Chondrocyte (in vitro differentiated cells): ENCODE measurements around the gene PIK3R6. TPM values are rescaled to one million over a fixed set of nuclear protein-coding genes. Genes with fewer than 3 reads are reported as not detected.
"Not testable (repeated sequence)": the region's sequence is repeated elsewhere in the genome, so short reads cannot be mapped to it uniquely, and the experiment has no call there.

Experiments used
- DNase-seq: peaks from one replicate; pipeline ENCODE4 v3.0.0; 2021; ENCODE audit warnings: mixed read lengths, low spot score
- H3K27ac Mint-ChIP-seq: one replicate; pipeline ENCODE4 v1.8.0; 2021; ENCODE audit warnings: mild to moderate bottlenecking, moderate library complexity, mixed read lengths; ENCODE audit not compliant: unreplicated experiment
- H3K27me3 Mint-ChIP-seq: 2 replicates; pipeline ENCODE4 v1.8.0; 2021; ENCODE audit warnings: low read depth, mixed read lengths
- H3K36me3 Mint-ChIP-seq: 2 replicates; pipeline ENCODE4 v1.8.0; 2021; ENCODE audit warnings: low read depth, mixed read lengths
- H3K4me1 Mint-ChIP-seq: 2 replicates; pipeline ENCODE4 v1.8.0; 2021; ENCODE audit warnings: low read depth, mild to moderate bottlenecking, mixed read lengths
- H3K4me3 Mint-ChIP-seq: one replicate; pipeline ENCODE4 v1.8.0; 2021; ENCODE audit warnings: mild to moderate bottlenecking, moderate library complexity, mixed read lengths; ENCODE audit not compliant: unreplicated experiment
- H3K9me3 Mint-ChIP-seq: 2 replicates; pipeline ENCODE4 v1.8.0; 2021; ENCODE audit warnings: low read depth, mixed read lengths
- total RNA-seq: library from RNA; stranded (reverse); gene quantifications from 3 replicates; pipeline ENCODE4 v1.2.1, GENCODE V29; 2021
- TF ChIP-seq, protein P1 (sequence below): fragments of 200-600 bp; sonication (generic); IDR thresholded peaks from 2 replicates; pipeline ENCODE4 v1.5.0; 2021; ENCODE audit warnings: antibody characterized with exemption, mild to moderate bottlenecking, moderate library complexity

Gene PIK3R6
- total RNA-seq, 1 donor from 2014 or later = not detected

DNA sequence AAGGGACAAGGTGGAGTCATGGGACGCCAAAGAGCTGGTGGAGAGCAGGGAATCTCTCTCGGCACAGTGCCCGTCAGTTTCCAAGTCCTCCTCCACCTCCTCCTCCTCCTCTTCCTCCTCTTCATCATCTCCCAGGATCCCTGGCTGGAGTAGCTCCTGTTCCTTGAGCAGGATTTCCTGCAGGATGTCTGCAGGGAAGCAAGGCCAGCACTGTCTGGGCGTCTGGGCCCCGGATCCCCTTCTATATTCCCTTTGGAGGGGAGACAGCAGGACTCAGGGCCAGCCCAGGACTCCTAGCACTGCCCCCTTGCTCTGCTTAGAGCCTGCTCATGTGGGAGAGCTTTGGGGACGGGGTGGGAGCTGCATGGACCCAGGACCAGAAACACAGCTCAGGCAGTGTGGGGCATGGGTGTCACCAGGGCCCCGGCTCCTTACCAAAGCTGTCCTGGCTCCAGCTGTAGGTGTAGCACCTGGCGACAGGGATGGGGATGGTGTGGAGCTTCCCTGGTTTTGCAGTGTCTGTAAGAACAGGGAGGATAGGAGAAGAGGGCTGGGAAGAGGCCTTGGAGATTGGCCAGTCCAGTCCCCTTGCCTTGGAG, 21.3 kb upstream of the PIK3R6 start:
- Mint-ChIP-seq H3K36me3 (no peaks in the 10 kb centered on the region), H3K9me3 (no peaks in the 10 kb centered on the region), H3K4me3 (no peak overlapping the region), H3K4me1 (no peaks in the 10 kb centered on the region), H3K27ac (no peak overlapping the region), H3K27me3 (no peaks in the 10 kb centered on the region)
- DNase-seq = no peak
- TF ChIP-seq, protein P1, sequence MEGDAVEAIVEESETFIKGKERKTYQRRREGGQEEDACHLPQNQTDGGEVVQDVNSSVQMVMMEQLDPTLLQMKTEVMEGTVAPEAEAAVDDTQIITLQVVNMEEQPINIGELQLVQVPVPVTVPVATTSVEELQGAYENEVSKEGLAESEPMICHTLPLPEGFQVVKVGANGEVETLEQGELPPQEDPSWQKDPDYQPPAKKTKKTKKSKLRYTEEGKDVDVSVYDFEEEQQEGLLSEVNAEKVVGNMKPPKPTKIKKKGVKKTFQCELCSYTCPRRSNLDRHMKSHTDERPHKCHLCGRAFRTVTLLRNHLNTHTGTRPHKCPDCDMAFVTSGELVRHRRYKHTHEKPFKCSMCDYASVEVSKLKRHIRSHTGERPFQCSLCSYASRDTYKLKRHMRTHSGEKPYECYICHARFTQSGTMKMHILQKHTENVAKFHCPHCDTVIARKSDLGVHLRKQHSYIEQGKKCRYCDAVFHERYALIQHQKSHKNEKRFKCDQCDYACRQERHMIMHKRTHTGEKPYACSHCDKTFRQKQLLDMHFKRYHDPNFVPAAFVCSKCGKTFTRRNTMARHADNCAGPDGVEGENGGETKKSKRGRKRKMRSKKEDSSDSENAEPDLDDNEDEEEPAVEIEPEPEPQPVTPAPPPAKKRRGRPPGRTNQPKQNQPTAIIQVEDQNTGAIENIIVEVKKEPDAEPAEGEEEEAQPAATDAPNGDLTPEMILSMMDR = no peak

DNA sequence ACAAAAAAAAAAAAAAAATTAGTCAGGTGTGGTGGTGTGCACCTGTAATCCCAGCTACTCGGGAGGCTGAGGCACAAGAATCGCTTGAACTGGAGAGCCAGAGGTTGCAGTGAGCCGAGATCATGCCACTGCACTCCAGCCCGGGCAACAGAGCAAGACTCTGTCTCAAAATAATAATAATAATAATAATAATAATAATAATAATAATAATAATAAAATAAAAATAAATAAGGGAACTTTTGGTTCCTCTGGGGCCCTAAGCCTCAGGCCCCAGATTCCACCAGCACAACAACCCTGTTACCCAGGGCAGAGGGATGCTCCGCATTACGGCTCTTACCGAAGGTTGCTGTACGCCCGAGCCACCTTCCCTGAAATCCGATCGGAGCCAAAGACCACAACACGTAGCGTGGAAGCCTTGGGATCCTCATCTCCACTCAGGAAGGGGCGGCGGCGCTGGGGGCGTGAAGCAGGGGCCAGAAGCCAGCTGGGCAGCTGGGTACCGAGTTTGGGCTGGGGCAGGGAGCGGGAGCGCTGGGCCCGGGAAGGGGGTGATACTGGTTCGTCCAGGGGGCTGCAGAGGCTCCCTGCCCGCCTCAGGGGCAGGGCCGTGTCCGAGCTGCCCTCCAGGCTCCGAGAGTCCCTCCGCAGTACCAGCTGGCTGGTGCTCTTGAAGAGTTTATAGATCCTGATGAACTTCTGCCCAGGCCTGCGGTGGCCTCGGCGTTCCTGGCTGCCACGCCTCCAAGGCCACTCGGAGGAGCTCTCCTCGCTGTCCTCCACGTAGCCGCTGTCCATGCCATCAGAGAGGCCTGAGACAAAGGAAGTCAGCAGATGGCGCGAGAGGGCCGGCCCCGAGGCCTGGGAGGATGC, 20.6 kb upstream of the PIK3R6 start:
- Mint-ChIP-seq H3K4me1 (no peaks in the 10 kb centered on the region), H3K36me3 (no peaks in the 10 kb centered on the region), H3K9me3 (no peaks in the 10 kb centered on the region), H3K27me3 (no peaks in the 10 kb centered on the region), H3K27ac (no peak overlapping the region), H3K4me3 (peak overlapping the region; percentile 12)
- no peak for DNase-seq
- TF ChIP-seq, protein P1 = peak; percentile 72

DNA sequence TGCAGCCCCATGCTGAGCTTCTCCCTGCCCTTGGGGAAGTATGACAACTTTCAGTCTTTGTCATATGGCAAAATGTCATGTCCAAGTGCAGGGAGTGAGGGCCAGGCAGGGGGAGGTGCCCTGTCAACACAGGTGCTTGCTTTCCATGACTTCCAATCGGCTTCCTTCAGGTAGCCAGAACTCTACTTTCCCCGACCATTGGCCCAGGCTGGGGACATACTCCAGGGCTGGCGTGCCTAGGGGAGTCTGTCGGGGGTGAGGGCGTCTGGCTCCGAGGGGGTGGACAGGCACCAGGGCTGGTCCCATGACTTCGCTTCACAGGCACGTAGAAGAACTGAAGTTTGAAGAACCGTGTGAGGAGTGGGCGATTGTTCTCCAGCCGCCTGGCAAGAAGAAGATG, 19.8 kb upstream of the PIK3R6 start:
- Mint-ChIP-seq H3K9me3 (no peaks in the 10 kb centered on the region), H3K4me3 (no peak overlapping the region), H3K4me1 (no peaks in the 10 kb centered on the region), H3K27me3 (no peaks in the 10 kb centered on the region), H3K27ac (no peak overlapping the region), H3K36me3 (no peaks in the 10 kb centered on the region)
- no peak for DNase-seq
- TF ChIP-seq, protein P1 = no peak

DNA sequence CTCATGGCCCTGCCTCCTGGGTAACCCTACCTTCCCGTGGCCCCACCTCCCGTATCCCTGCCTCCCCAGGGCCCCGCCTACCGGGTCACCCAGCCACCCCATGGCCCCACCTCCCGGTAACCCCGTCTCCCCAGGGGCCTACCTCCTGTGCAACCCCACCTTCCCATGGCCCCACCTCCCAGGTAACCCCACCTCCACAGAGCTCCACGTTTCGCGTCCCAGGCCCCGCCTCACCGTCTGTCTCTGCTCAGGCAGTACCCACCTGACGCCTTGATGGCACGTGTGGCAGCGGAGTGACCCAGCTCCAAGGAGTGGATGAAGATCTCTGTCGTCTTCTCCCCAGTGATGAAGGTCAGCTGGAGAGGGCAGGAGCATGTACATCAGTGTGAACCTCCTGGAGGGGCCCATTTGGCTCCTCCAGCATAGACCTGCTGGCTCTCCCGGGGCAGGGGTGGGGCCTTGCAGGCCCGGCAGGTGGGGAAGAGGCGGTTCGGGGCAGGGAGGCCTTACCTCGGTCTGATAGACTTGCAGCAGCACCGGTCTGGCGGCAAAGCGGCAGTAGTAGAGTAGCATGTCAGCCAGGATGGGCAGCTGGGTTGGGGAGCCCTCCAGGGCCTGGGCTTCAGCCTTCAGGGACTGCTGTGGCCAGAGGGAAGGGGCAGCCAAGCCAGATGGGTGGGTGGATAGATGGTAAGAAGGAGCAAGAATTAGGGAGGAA, 18.7 kb upstream of the PIK3R6 start:
- TF ChIP-seq, protein P1 = no peak
- no peaks in the 10 kb centered on the region for H3K36me3 Mint-ChIP-seq
- no peak for DNase-seq
- no peaks in the 10 kb centered on the region for H3K4me1 Mint-ChIP-seq
- no peaks in the 10 kb centered on the region for H3K9me3 Mint-ChIP-seq
- H3K27me3 Mint-ChIP-seq = no peaks in the 10 kb centered on the region
- H3K4me3 Mint-ChIP-seq = no peak overlapping the region
- no peak overlapping the region for H3K27ac Mint-ChIP-seq

DNA sequence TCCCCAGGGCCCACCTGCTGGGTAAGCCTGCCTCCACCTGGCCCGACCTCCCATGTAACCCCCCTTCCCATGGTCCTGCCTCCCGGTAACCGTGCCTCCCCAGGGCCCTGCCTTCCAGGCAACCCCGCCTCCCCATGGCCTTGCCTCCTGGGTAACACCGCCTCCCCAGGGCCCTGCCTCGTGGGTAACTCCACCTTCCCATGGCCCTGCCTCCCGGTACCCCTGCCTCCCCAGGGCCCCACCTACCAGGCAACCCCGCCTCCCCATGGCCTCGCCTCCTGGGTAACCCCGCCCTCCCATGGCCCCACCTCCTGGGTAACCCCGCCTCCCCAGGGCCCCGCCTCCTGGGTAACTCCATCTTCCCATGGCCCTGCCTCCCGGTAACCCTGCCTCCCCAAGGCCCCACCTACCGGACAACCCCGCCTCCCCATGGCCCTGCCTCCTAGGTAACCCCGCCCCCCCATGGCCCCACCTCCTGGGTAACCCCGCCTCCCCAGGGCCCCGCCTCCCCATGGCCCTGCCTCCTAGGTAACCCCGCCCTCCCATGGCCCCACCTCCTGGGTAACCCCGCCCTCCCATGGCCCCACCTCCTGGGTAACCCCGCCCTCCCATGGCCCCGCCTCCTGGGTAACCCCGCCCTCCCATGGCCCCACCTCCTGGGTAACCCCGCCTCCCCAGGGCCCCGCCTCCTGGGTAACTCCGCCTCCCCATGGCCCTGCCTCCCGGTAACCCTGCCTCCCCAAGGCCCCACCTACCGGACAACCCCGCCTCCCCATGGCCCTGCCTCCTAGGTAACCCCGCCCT, 17.9 kb upstream of the PIK3R6 start:
- H3K4me3 Mint-ChIP-seq, H3K27me3 Mint-ChIP-seq, H3K9me3 Mint-ChIP-seq, DNase-seq, H3K27ac Mint-ChIP-seq, H3K36me3 Mint-ChIP-seq, H3K4me1 Mint-ChIP-seq: not testable (repeated sequence)
